ENCODE results near the gene ERBB4.

- TF ChIP-seq EZH2 (IDR thresholded peaks at IDR 0.05; ENCODE audit: borderline replicate concordance, low read depth, low read length, poor library complexity, severe bottlenecking) (no peak), CTCF (conservative IDR thresholded peaks at IDR 0.05; ENCODE audit: low read depth, low read length) (no peak)
These were observed 556.4 kb downstream of the ERBB4 start for GRCh38 chr2:211982162-211982561.
